ENCODE measurements around the gene MRC1. TPM values are rescaled to one million over a fixed set of nuclear protein-coding genes. Genes with fewer than 3 reads are reported as not detected.

Gene MRC1
- total and polyA plus RNA-seq, 2 donors (not counting 3 experiments of a cell fraction or from before 2014, with no cell fraction given): 0.03 to 0.13 TPM

DNA sequence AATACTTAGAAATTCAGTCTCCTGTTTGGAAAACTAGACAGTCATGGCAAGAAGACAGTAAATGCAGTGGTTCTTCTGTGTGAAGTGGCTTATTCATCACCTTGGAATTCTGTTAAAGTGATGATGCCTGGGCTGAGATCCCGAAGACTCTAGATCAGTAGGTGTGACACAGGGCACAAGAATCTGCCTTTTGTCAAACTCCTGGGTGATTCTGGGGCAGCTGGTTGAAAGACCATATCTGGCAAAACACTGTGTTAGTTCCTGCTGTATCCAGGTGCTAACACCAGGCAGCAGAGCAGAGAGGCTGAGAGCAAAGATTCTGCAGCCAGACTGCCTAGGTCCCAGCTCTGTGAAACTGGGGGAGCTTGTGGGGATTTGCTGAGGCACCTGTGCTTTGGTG, 26.5 kb downstream of the MRC1 start:
- H3K4me1 ChIP-seq (ENCODE audit: control insufficient read depth, extremely low read depth, insufficient read depth, low read length): peaks cover 20% of the 10 kb centered on the region
- H4K20me1 ChIP-seq (replicated peaks; ENCODE audit: control insufficient read depth, extremely low read depth, insufficient read depth, low read length): no peaks in the 10 kb centered on the region
- peak overlapping the region; percentile 25 for H3K4me2 ChIP-seq (ENCODE audit: insufficient read depth, low read length)
- CTCF ChIA-PET: interaction anchor here (0.5 to 3.4 kb wide), 5 partner anchors 9 to 51 kb away, joined by 3 to 14 read pairs (median 3); no protein-coding TSS in a partner anchor
- no peak overlapping the region for H3K9ac ChIP-seq (replicated peaks; ENCODE audit: extremely low read depth, insufficient read depth, low read length)
- H3K9me1 ChIP-seq (replicated peaks; ENCODE audit: control insufficient read depth, extremely low read depth, insufficient read depth, low read length): no peaks in the 10 kb centered on the region
- intact Hi-C loops (cut with micrococcal nuclease): loop anchor here (2.0 to 5.0 kb wide), 3 partner anchors 53 to 193 kb away; partner anchors contain the start of gene STAM
- FAIRE-seq (peak; percentile 60), DNase-seq (ENCODE audit: low read depth, low spot score) (no peak)
- BruUV-seq (replicated peaks): no TSS peak
- POLR2A ChIA-PET: no interaction called here
- no peaks in the 10 kb centered on the region for H3K27me3 ChIP-seq (ENCODE audit: control insufficient read depth in 2 of 2, insufficient read depth in 2 of 2, low read length in 2 of 2)
- H2AFZ ChIP-seq (ENCODE audit: low read depth, low read length): no peak overlapping the region
- H3K79me2 ChIP-seq (ENCODE audit: control insufficient read depth, insufficient read depth, low read length): no peaks in the 10 kb centered on the region
- no peak overlapping the region for H3K4me3 ChIP-seq (replicated peaks in 1 of 3; ENCODE audit: insufficient read depth in 1 of 3, low read depth in 1 of 3, low read length in 3 of 3)
- TF ChIP-seq EZH2 (IDR thresholded peaks at IDR 0.05; ENCODE audit: borderline replicate concordance, low read depth, low read length, severe bottlenecking): no peak
- TF ChIP-seq POLR2AphosphoS5 (IDR thresholded peaks at IDR 0.05; ENCODE audit: insufficient read depth, low read depth, low read length): no peak
- TF ChIP-seq JUN (IDR thresholded peaks at IDR 0.05; ENCODE audit: borderline replicate concordance, insufficient read depth, insufficient read length, low read depth): peak; percentile 38
- peak; percentile 25 for TF ChIP-seq FOS (IDR thresholded peaks at IDR 0.05; ENCODE audit: borderline replicate concordance, insufficient read depth, low read length)
- dilution Hi-C loops (cut with MboI; ENCODE audit: extremely low pct_ligation_motif_present, low sequenced_read_pairs): no loop called here
- no peaks in the 10 kb centered on the region for H3K36me3 ChIP-seq (ENCODE audit: control insufficient read depth in 2 of 2, extremely low read depth in 1 of 2, insufficient read depth in 2 of 2, low read length in 2 of 2)
- H3K9me3 ChIP-seq (replicated peaks; ENCODE audit: control insufficient read depth, insufficient read depth, low read length): no peaks in the 10 kb centered on the region
- no peak overlapping the region for H3K27ac ChIP-seq (ENCODE audit: insufficient read depth, low read depth, low read length)

DNA sequence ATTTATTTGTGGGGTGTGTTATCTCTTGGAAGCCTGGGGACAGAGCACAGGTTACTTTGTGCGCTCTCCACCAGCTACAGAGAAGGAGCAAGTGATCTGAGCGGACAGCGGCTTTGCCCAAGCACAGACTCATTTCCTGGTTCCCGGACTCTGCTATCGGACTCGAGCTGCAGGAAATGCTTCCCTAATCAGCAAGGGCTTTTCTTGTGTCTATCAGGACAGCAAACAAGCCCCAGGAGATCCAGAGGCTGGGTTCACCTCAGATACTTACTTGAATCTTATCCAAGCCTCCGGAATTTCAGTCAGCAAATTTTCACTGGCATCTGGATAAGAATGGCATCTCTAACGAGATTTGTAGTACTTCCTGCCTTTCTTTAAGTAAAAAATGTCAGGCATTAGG, 27.8 kb downstream of the MRC1 start:
- Histone ChIP-seq H3K9me1 (replicated peaks; ENCODE audit: control insufficient read depth, extremely low read depth, insufficient read depth, low read length) (no peaks in the 10 kb centered on the region), H3K36me3 (ENCODE audit: control insufficient read depth in 2 of 2, extremely low read depth in 1 of 2, insufficient read depth in 2 of 2, low read length in 2 of 2) (no peaks in the 10 kb centered on the region), H3K9me3 (replicated peaks; ENCODE audit: control insufficient read depth, insufficient read depth, low read length) (no peaks in the 10 kb centered on the region), H3K27ac (ENCODE audit: insufficient read depth, low read depth, low read length) (peak overlapping the region; percentile 62), H3K4me3 (replicated peaks in 1 of 3; ENCODE audit: insufficient read depth in 1 of 3, low read depth in 1 of 3, low read length in 3 of 3) (peak overlapping the region in 1 of 3 experiments; percentile 28), H3K79me2 (ENCODE audit: control insufficient read depth, insufficient read depth, low read length) (no peaks in the 10 kb centered on the region), H3K9ac (replicated peaks; ENCODE audit: extremely low read depth, insufficient read depth, low read length) (peak overlapping the region; percentile 48), H3K4me1 (ENCODE audit: control insufficient read depth, extremely low read depth, insufficient read depth, low read length) (peaks cover 20% of the 10 kb centered on the region), H3K27me3 (ENCODE audit: control insufficient read depth in 2 of 2, insufficient read depth in 2 of 2, low read length in 2 of 2) (no peaks in the 10 kb centered on the region), H3K4me2 (ENCODE audit: insufficient read depth, low read length) (peak overlapping the region; percentile 85), H2AFZ (ENCODE audit: low read depth, low read length) (peak overlapping the region; percentile 7), H4K20me1 (replicated peaks; ENCODE audit: control insufficient read depth, extremely low read depth, insufficient read depth, low read length) (no peaks in the 10 kb centered on the region)
- no peak for TF ChIP-seq EZH2 (IDR thresholded peaks at IDR 0.05; ENCODE audit: borderline replicate concordance, low read depth, low read length, severe bottlenecking)
- TF ChIP-seq FOS (IDR thresholded peaks at IDR 0.05; ENCODE audit: borderline replicate concordance, insufficient read depth, low read length): peak; percentile 52
- TF ChIP-seq GATA2 (IDR thresholded peaks at IDR 0.05; ENCODE audit: insufficient read depth, insufficient read length, low read depth, low read length): peak; percentile 93
- TF ChIP-seq POLR2A (IDR thresholded peaks at IDR 0.05; ENCODE audit: low read depth, low read length): no peak
- no peak for TF ChIP-seq MYC (IDR thresholded peaks at IDR 0.05; ENCODE audit: low read depth, low read length)
- peak; percentile 84 for TF ChIP-seq POLR2AphosphoS5 (IDR thresholded peaks at IDR 0.05; ENCODE audit: insufficient read depth, low read depth, low read length)
- no TSS peak for BruUV-seq (replicated peaks)
- intact Hi-C loops (cut with micrococcal nuclease): loop anchor here (2.0 to 5.0 kb wide), 3 partner anchors 54 to 195 kb away; partner anchors contain the start of gene STAM
- DNase-seq (ENCODE audit: low read depth, low spot score) (peak; percentile 87), FAIRE-seq (peak; percentile 97)
- CTCF ChIA-PET: interaction anchor here (1.7 to 3.4 kb wide), 3 partner anchors 10 to 93 kb away, joined by 4 to 14 read pairs (median 4); no protein-coding TSS in a partner anchor
- POLR2A ChIA-PET: no interaction called here
- dilution Hi-C loops (cut with MboI; ENCODE audit: extremely low pct_ligation_motif_present, low sequenced_read_pairs): no loop called here
